ENCODE measurements around the gene CPLX3. TPM values are rescaled to one million over a fixed set of nuclear protein-coding genes. Genes with fewer than 3 reads are reported as not detected.

The CPLX3 gene
- total and polyA plus RNA-seq, 12 donors: 0.11 to 24.1 (median 0.94) TPM; not detected in 2

DNA sequence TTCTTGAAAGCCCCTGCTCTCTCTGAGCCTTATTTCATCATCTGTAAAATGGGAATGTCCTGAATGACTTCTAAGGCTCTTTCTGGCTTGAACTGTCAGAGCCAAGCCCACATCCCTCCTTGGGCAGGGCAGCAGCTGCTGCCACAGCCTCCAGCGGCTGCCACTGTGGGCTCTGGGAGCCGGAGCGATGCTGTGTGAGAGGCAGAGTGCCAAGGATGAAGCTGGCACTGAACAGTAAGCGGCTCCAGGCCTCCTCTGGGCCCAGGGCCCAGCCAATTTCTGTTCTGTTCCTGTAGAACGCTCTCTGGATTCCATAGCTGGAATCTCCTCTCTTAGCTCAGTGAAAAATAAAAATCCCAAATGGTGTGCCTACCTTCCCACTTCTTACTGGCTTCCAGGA lies 4.4 kb downstream of the CPLX3 start:
- intact Hi-C loops (cut with DNase I): no loop called here
- H3K4me3 ChIP-seq: no peak overlapping the region
- peaks cover 0 to 3% of the 10 kb centered on the region in 2 donors for H3K4me1 ChIP-seq (replicated peaks in 1 of 2)
- no peaks in the 10 kb centered on the region for H3K36me3 ChIP-seq (replicated peaks in 1 of 2)
- TF ChIP-seq POLR2A (IDR thresholded peaks at IDR 0.05): no peak
- TF ChIP-seq, protein P1, sequence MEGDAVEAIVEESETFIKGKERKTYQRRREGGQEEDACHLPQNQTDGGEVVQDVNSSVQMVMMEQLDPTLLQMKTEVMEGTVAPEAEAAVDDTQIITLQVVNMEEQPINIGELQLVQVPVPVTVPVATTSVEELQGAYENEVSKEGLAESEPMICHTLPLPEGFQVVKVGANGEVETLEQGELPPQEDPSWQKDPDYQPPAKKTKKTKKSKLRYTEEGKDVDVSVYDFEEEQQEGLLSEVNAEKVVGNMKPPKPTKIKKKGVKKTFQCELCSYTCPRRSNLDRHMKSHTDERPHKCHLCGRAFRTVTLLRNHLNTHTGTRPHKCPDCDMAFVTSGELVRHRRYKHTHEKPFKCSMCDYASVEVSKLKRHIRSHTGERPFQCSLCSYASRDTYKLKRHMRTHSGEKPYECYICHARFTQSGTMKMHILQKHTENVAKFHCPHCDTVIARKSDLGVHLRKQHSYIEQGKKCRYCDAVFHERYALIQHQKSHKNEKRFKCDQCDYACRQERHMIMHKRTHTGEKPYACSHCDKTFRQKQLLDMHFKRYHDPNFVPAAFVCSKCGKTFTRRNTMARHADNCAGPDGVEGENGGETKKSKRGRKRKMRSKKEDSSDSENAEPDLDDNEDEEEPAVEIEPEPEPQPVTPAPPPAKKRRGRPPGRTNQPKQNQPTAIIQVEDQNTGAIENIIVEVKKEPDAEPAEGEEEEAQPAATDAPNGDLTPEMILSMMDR (IDR thresholded peaks at IDR 0.05): no peak
- no peak for DNase-seq
- 39 to 77% (median 57%) methylated on average over 5 of the region's 5 CpGs for WGBS, 4 donors
- H3K27me3 ChIP-seq: no peaks in the 10 kb centered on the region
- H3K9me3 ChIP-seq (replicated peaks in 1 of 3): no peaks in the 10 kb centered on the region
- H3K27ac ChIP-seq: no peak overlapping the region

DNA sequence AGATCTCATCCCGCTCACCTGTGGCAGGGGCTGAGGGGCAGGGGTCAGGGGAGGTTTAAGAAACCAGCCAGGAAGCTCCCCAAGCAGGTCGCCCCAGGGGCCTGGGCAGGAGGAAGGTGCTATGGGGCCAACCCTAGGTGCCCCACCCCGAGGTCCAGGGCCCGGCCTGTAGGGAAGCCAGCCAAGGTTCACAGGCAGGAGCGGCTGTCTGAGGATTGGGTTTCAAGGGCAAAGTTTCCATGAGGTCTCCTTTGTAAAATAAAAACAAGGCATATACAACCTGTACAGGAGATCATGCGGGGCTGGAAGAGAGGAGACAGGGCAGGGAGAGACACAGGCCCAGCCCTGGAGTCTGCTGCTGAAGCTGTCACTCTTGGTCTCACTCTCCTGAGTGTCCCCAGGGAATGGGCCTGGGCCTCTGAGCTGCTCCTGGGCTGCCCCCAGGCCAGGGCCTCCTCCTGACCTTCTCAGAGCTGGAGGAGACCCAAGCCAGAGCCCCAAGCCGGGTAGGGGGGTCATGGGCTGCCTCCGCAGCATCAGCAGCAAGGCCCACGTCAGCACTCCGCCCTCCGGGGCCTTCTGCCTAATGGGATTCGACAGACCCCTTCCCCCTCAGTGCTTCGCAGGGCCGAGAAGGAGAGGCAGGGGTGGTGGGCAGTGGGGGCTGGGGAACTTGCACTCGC lies 5.5 kb downstream of the CPLX3 start:
- TF ChIP-seq, protein P1 (IDR thresholded peaks at IDR 0.05): no peak
- TF ChIP-seq POLR2A (IDR thresholded peaks at IDR 0.05): no peak
- Histone ChIP-seq H3K27ac (no peak overlapping the region), H3K36me3 (replicated peaks in 1 of 2) (no peaks in the 10 kb centered on the region), H3K27me3 (no peaks in the 10 kb centered on the region), H3K9me3 (replicated peaks in 1 of 3) (no peaks in the 10 kb centered on the region), H3K4me1 (replicated peaks in 1 of 2) (no peaks in the 10 kb centered on the region), H3K4me3 (no peak overlapping the region)
- no peak for DNase-seq
- intact Hi-C loops (cut with DNase I): no loop called here
- 59 to 65% (median 61%) methylated on average over 6 to 15 of the region's 15 CpGs for WGBS, 4 donors

DNA sequence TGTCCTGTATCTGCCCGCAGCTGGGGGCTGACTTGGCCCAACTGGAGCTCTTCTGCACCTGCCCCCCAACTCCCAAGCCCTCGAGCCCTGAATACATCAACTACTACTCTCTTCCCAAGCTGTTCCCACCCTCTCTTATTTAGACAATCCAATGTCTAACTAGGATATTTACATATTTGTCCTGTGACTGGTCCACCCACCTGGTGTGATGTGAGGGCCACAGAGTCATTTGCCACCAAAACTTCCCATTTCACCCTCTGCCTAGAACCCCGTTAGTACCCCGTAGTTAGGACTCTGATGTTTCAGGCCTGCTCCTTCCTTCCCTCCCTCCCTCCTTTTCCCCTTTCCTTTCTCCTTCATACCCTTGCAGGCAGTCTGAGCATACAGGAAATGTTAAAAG lies 6.4 kb downstream of the CPLX3 start:
- H3K9me3 ChIP-seq (replicated peaks in 1 of 3): no peaks in the 10 kb centered on the region
- no peaks in the 10 kb centered on the region for H3K4me1 ChIP-seq (replicated peaks in 1 of 2)
- no peak overlapping the region for H3K27ac ChIP-seq
- H3K4me3 ChIP-seq: no peak overlapping the region
- no peak for DNase-seq
- 74 to 84% (median 80%) methylated on average over 4 of the region's 4 CpGs for WGBS, 4 donors
- peaks cover 0 to 1% of the 10 kb centered on the region in 2 donors for H3K36me3 ChIP-seq (replicated peaks in 1 of 2)
- no peak for TF ChIP-seq POLR2A (IDR thresholded peaks at IDR 0.05)
- TF ChIP-seq, protein P1 (IDR thresholded peaks at IDR 0.05): no peak
- intact Hi-C loops (cut with DNase I): no loop called here
- H3K27me3 ChIP-seq: no peaks in the 10 kb centered on the region

DNA sequence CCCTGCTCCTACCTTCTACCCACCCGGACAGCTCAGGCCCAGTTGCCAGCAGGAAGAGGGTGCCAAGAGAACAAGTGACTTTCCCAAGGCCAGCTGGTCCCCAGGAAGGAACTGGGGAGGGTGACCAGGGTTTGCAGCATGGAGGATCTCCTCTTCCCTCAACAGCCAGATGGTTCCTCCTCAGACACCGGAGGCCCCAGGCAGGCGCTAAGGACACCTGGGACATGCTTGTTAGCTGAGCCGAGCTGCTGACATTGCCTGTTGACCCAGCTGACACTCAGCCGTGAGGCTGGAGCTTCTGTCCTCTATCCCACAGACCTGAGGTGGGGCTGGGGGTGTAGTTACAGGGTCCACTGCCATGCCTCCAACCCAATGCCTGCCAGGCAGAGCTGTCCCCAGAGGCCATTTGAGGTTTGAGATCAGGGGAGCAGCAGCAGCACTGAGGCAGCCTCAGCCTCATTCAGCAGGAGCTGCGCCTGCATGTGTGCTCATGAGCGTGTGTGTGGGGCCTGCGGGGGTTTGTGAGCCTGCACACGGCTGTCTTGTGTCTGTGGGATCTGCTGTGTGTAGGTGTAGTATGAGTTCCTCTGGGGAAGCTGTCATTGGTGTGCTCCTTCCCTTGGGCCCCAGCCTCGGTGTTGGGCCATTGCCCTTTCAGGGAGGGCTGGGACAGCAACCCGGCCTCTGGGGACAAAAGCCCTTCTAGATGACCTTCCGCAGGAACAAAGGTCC lies 7.1 kb downstream of the CPLX3 start:
- peaks cover 0 to 6% of the 10 kb centered on the region in 2 donors for H3K36me3 ChIP-seq (replicated peaks in 1 of 2)
- WGBS, 4 donors: 59 to 81% (median 70%) methylated on average over 4 to 12 of the region's 12 CpGs
- H3K27ac ChIP-seq: no peak overlapping the region
- no peaks in the 10 kb centered on the region for H3K27me3 ChIP-seq
- TF ChIP-seq POLR2A (IDR thresholded peaks at IDR 0.05): no peak
- TF ChIP-seq, protein P1 (IDR thresholded peaks at IDR 0.05): no peak
- H3K4me1 ChIP-seq (replicated peaks in 1 of 2): no peaks in the 10 kb centered on the region
- no peaks in the 10 kb centered on the region for H3K9me3 ChIP-seq (replicated peaks in 1 of 3)
- no peak overlapping the region for H3K4me3 ChIP-seq
- intact Hi-C loops (cut with DNase I): no loop called here
- no peak for DNase-seq
